GM19397 (cell line): Measurements from ENCODE around the gene ZNF227.
"Not testable (repeated sequence)": the region's sequence is repeated elsewhere in the genome, so short reads cannot be mapped to it uniquely, and the experiment has no call there.

Experiments used
- ATAC-seq: cut with Tn5 transposase; IDR thresholded peaks from one replicate; pipeline ENCODE4 v1.9.1; 2021; ENCODE audit warnings: mild to moderate bottlenecking, moderate library complexity; ENCODE audit not compliant: unreplicated experiment

The ZNF227 gene

DNA sequence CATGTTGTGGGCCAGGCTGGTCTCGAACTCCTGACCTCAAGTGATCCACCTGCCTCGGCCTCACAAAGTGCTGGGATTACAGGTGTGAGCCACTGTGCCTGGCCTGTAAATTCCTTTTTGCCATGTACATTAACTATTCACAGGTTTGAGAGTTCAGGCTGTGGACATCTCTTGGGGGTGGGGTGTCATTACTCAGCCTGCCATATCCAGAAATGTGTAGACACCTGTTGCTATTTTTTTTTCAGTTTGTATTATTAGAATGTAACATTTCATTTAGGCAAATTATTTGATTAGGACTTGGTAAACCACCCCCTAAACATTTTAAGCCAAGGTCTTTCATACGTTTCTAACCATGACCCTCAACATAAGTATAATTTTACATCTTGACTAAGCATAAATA, 20.5 kb downstream of the ZNF227 start:
- ATAC-seq = no peak

GRCh38 chr19:44236384-44236783, 24.1 kb downstream of the ZNF227 start:
- no peak for ATAC-seq

DNA sequence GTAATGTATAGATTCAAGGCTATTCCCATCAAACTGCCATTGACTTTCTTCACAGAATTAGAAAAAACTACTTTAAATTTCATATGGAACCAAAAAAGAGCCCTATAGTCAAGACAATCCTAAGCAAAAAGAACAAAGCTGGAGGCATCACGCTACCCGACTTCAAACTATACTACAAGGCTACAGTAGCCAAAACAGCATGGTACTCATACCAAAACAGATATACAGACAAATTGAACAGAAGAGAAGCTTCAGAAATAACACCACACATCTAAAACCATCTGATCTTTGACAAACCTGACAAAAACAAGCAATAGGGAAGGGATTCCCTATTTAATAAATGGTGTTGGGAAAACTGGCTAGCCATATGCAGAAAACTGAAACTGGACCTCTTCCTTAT, 40.0 kb downstream of the ZNF227 start:
- not testable (repeated sequence) for ATAC-seq

- not testable (repeated sequence) for ATAC-seq
Measured at GRCh38 chr19:44253392-44253791, 41.1 kb downstream of the ZNF227 start.

DNA sequence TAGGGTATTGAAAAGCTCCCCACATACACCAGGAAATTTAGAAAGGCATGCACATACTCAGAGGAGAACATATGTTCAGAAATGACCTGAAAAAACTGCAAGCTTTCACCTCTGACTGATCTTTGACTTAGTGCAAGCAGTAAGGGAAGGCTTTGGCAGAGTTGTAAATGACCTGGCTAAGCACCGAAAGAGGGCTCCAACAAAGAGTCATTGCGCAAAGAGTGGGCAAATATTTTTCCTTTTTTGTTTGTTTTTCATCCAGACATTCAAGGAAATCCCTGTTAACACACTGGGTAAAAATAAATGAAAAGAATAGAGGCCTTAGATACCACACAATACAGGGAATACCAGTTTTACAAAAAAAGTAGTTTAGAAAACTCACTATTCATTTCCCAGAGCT, 42.2 kb downstream of the ZNF227 start:
- ATAC-seq = no peak

- ATAC-seq = no peak
Measured at GRCh38 chr19:44255705-44256411, 43.5 kb downstream of the ZNF227 start.

DNA sequence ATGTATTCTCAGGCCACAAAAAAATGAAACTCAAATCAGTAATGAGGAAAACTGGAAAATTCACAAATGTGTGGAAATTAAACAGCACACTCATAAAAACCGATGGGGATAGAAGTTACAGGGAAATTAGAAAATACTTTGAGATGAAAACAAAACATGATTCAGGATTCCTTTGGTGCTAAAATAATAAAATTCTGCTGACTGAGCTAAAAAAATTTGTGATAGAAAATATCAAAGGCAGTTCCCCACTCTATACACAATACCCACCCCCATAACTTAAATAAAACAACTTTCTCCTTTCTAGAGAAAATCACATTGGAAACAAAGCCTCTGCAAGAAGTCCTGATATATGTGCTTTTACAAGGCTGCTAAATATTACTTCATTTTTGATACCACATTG, 45.8 kb downstream of the ZNF227 start:
- no peak for ATAC-seq

DNA sequence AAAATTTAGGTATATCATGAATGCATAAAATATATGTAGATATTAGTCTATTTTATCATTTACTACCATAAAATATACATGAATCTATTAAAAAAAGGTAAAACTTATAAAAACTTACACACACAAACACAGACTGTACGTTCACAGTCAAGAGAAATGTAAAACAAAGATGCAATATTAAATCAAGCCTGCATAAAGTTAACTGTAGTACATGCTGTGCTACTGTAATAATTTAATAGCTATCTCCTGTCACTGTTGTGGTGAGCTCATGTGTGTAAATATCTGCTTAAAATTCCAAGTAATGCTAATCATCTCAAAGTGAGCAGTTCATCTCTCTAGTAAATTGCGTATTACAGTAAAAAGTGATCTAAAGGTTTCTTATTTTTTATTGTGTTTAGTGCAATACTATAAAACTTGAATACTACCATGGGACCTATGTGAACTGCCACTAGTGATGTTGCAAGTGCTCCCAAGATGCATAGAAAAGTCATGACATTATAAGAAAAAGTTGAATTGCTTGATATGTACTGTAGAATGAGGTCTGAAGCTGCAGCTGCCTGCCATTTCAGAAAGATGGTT, 46.6 kb downstream of the ZNF227 start:
- ATAC-seq = no peak

- no peak for ATAC-seq
Measured at GRCh38 chr19:44260343-44260681, 48.0 kb downstream of the ZNF227 start.

- ATAC-seq = no peak
Measured at GRCh38 chr19:44260695-44261446, 48.5 kb downstream of the ZNF227 start.

DNA sequence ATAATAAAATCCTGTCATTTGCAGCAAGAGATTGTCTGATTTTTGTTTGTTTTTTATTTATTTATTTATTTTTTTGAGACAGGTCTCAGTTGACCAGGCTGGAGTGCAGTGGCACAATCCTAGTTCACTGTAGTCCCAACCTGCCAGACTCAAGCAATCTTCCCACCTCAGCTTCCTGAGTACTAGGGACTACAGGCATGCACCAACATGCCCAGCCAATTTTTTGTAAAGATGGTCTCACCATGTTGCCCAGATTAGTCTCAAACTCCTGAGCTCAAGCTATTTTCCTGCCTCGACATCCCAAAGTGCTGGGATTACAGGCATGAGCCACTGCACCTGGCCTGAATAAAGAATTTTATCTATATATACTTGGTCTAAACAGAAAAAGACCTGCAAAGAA, 65.0 kb downstream of the ZNF227 start:
- no peak for ATAC-seq

DNA sequence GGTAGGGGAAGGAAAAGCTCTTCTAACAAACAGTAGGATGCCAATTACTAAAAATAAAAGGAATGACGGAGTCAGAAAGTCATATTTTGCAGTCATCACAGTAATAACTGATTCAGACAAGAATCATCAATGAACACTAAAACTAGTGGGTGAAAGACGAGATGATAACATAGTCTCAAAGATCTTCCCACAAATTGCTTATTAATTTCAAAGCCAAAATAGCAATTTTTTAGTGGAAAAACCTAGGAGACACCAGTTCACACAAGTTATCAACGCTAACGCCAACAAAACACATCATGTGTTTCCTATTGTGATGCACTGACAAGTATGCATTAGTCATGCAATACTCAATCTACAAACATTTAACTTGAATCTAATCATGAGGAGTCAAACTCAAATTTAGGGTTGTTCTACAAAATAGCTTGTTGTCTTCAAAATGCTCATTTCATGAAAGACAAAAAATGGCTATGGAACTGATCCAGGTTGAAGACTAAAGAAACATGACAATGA, 65.9 kb downstream of the ZNF227 start:
- no peak for ATAC-seq

DNA sequence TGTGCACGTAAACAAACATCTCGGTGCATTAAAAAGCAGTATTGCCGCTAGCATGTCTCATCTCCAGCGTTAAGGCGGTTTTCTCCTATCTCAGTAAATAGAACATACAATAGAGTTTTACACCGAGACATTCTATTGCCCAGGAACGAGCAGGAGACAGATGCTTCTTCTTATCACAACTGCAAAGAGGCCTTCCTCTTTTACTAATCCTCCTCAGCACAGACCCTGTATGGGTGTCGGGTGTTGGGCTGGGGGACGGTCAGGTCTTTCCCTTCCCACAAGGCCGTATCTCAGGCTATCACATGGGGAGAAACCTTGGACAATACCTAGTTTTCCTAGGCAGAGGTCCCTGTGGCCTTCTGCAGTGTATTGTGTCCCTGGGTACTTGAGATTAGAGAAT, 68.6 kb downstream of the ZNF227 start:
- ATAC-seq = no peak

DNA sequence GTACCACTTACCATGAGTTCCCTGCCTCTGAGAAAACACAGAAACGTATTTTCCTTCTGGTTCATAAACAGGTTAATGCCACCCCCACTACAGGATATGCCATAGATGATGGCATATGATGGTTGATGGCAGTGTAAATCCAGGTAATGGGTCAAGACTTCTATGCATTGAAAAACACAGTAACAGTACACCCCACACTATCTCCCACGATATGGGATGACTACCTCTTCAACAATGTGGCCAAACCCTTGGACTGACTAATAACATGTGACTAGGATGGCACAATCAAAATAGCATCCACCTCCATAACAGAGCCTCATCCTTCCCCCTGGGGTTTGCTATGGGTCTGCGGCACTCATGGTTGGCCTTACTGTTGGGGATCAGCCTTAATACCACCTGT, 70.5 kb downstream of the ZNF227 start:
- no peak for ATAC-seq

DNA sequence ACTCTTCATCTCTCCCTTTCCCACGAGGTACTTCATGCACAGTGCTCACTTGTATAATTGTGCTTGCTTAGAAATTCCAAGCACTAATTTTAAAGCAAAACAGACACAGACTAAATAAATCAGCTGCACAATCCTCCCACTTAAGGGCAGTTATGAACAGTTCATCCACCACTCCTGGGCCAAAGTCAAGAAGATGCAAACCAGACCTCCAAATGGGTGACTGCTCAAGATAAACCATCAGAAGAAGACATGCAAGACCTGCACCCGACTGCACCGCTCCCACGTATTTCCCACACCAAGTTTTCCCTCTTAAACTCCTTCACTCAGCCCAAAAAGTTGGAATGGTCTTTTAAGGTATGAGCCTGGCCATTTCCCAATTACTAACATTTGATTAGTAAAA, 72.6 kb downstream of the ZNF227 start:
- no peak for ATAC-seq
